Upper lobe of right lung (tissue), 1 donor: ENCODE results near the gene IRF1. TPM values are rescaled to one million over a fixed set of nuclear protein-coding genes. Genes with fewer than 3 reads are reported as not detected.

Experiments used
- ATAC-seq: fragments of 200-7000 bp; cut with Tn5 transposase; one replicate; pipeline ENCODE4 v1.9.1; 2020; ENCODE audit warnings: mild to moderate bottlenecking, moderate library complexity
- DNase-seq: peaks from one replicate; pipeline ENCODE4 v3.0.0-alpha.2; 2020
- H3K27ac ChIP-seq: fragments of 200-600 bp; one replicate; pipeline ENCODE4 v1.8.0; 2022
- H3K27me3 ChIP-seq: fragments of 200-600 bp; one replicate; pipeline ENCODE4 v1.8.0; 2022; ENCODE audit warnings: mild to moderate bottlenecking
- H3K36me3 ChIP-seq: fragments of 200-600 bp; one replicate; pipeline ENCODE4 v1.8.0; 2022
- H3K4me1 ChIP-seq: fragments of 200-600 bp; one replicate; pipeline ENCODE4 v1.8.0; 2022
- H3K4me3 ChIP-seq: fragments of 200-600 bp; one replicate; pipeline ENCODE4 v1.8.0; 2022; ENCODE audit warnings: mild to moderate bottlenecking
- H3K9me3 ChIP-seq: fragments of 200-600 bp; one replicate; pipeline ENCODE4 v1.8.0; 2022
- CTCF ChIP-seq: fragments of 200-600 bp; IDR thresholded peaks from one replicate; pipeline ENCODE4 v1.8.0; 2022; ENCODE audit warnings: antibody characterized with exemption
- intact Hi-C: fragments of 100-400 bp; cut with DNase I; formaldehyde crosslinking; loops from one replicate; pipeline ENCODE4 v1.11.0; 2022
- total RNA-seq: library from RNA; stranded (reverse); fragmentation: NEBNext Ultra II Directional; extraction: Animal tissue kit (Norgen Biotek cat#: 25700); gene quantifications from one replicate; pipeline ENCODE4 v1.2.1, GENCODE V29; 2021
- donor health status: DM: no; HTN: yes; CAD: no; lungs with severe emphysema.

The IRF1 gene
- total RNA-seq, 1 donor from 2014 or later: 59.5 TPM

- Histone ChIP-seq H3K4me1 (peaks cover 79% of the 10 kb centered on the region), H3K27me3 (no peaks in the 10 kb centered on the region), H3K36me3 (peaks cover 8% of the 10 kb centered on the region), H3K27ac (peak overlapping the region; percentile 38), H3K9me3 (no peaks in the 10 kb centered on the region), H3K4me3 (no peak overlapping the region)
- ATAC-seq: no peak
- no peak for DNase-seq
- intact Hi-C loops: no loop called here
- TF ChIP-seq CTCF: no peak
These were observed 29.0 kb downstream of the IRF1 start for GRCh38 chr5:132461569-132462070.

GRCh38 chr5:132460846-132461568, 29.6 kb downstream of the IRF1 start:
- DNase-seq (no peak), ATAC-seq (no peak)
- no peaks in the 10 kb centered on the region for H3K27me3 ChIP-seq
- intact Hi-C loops: no loop called here
- H3K4me3 ChIP-seq: no peak overlapping the region
- H3K36me3 ChIP-seq: peaks cover 8% of the 10 kb centered on the region
- no peak for TF ChIP-seq CTCF
- peaks cover 77% of the 10 kb centered on the region for H3K4me1 ChIP-seq
- H3K27ac ChIP-seq: peak overlapping the region; percentile 38
- H3K9me3 ChIP-seq: no peaks in the 10 kb centered on the region

GRCh38 chr5:132459983-132460838, 30.4 kb downstream of the IRF1 start:
- intact Hi-C loops: no loop called here
- no peaks in the 10 kb centered on the region for H3K27me3 ChIP-seq
- peaks cover 8% of the 10 kb centered on the region for H3K36me3 ChIP-seq
- H3K27ac ChIP-seq: peak overlapping the region; percentile 38
- H3K4me3 ChIP-seq: no peak overlapping the region
- no peak for DNase-seq
- no peaks in the 10 kb centered on the region for H3K9me3 ChIP-seq
- H3K4me1 ChIP-seq: peaks cover 77% of the 10 kb centered on the region
- peak; percentile 68 for ATAC-seq
- TF ChIP-seq CTCF: peak; percentile 25

DNA sequence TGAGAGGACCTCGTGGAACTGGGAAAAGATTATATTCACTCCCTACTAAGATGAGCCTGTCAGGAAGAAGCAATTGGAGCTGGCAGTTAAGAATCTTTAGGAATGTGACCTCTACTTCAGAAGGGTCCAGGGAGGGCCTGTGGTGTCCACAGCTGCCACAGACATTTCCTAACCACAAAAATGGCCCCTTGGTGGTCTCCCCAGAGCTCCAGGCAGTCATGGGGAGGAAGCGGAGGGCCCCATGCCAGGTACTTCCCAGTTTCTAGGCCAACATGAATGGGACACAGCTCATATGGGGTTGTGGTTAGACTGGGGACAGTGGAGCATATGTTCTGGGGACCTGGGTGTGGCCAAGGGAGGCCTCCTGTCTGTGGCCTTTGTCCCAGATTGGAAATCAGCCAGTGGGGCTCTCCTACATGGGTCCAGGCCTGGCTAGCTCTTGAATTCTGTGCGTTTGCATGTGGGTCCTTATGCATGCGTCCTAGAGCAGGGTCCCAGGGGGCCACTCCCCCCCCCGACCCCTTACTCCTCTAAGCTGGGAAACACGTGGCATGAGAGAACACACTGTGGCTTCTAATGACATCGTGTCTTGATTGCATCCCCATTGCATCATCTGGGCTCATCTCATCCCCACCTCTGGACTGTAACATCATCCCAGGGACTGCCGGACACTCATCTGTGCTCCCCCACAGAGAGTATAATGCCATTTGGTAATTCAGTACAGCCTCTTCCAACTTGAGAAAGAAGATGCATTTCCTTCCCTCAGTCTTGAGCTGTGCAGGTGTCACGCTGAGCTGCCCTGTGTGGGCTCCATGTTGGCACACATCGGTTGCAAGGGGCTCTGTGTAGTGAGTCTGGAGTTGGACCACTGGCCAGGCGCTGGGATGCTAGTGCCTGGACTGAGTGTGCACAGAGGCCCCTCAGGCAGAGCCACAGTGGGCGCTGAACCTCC, 31.3 kb downstream of the IRF1 start:
- Histone ChIP-seq H3K9me3 (no peaks in the 10 kb centered on the region), H3K27ac (peak overlapping the region; percentile 73), H3K4me1 (peaks cover 71% of the 10 kb centered on the region), H3K27me3 (no peaks in the 10 kb centered on the region), H3K36me3 (peaks cover 8% of the 10 kb centered on the region), H3K4me3 (no peak overlapping the region)
- no peak for TF ChIP-seq CTCF
- intact Hi-C loops: no loop called here
- ATAC-seq: peak; percentile 74
- DNase-seq: peak; percentile 76

DNA sequence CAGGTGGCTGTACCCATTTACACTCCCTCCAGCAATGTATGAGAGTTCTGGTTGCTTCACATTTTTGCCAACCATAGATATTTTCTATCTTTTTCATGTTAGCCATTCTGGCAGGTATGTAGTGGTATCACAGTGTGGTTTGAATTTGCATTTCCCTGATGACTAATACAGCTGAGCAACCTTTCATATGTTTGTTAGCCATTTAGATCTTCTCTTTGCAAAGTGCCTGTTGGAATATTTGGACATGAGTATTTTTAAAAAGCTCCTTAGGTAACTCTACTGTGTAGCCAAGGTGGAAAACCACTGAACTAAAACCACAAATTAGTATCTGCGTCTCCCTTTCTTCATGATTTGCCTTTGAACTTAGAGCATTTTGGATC, 31.9 kb downstream of the IRF1 start:
- intact Hi-C loops: no loop called here
- peak overlapping the region; percentile 73 for H3K27ac ChIP-seq
- H3K9me3 ChIP-seq: no peaks in the 10 kb centered on the region
- H3K36me3 ChIP-seq: peaks cover 8% of the 10 kb centered on the region
- H3K4me3 ChIP-seq: no peak overlapping the region
- H3K27me3 ChIP-seq: no peaks in the 10 kb centered on the region
- no peak for TF ChIP-seq CTCF
- ATAC-seq (no peak), DNase-seq (no peak)
- peaks cover 64% of the 10 kb centered on the region for H3K4me1 ChIP-seq
